BJ (cell line): ENCODE measurements around the gene GOLGA3. TPM values are rescaled to one million over a fixed set of nuclear protein-coding genes. Genes with fewer than 3 reads are reported as not detected.

Experiments used
- CTCF ChIA-PET: fragments of 350-600 bp; formaldehyde crosslinking; extraction: SDS; loops from one replicate; lab custom pipeline; 2021; ENCODE audit warnings: antibody characterized with exemption, inconsistent platforms; lab: Yijun Ruan, JAX
- POLR2A ChIA-PET: fragments of 300-600 bp; sonication (Branson Sonifier 250); formaldehyde crosslinking; extraction: SDS; loops from one replicate; lab custom pipeline; 2021; ENCODE audit warnings: antibody characterized with exemption; lab: Charles Lee
- DNase-seq: peaks from one replicate; pipeline ENCODE4 v3.0.0-alpha.2; 2011; ENCODE audit warnings: low read depth
- H3K27me3 ChIP-seq: 2 replicates; pipeline ENCODE4 v1.6.0; 2011; ENCODE audit warnings: low read length; ENCODE audit not compliant: control insufficient read depth, insufficient read depth
- H3K36me3 ChIP-seq: 2 replicates; pipeline ENCODE4 v1.5.1; 2011; ENCODE audit warnings: low read length; ENCODE audit not compliant: control insufficient read depth, insufficient read depth
- H3K4me3 ChIP-seq: 2 replicates; pipeline ENCODE4 v1.5.1; 2011; ENCODE audit warnings: low read depth, mild to moderate bottlenecking, control low read depth, low read length
- polyA plus RNA-seq: library from polyadenylated mRNA; depleted of rRNA; stranded (reverse); fragments of >200 nt; gene quantifications from 2 replicates; pipeline ENCODE4 v1.2.3, GENCODE V29; 2011
- TF ChIP-seq, protein P1 (sequence below): IDR thresholded peaks from 2 replicates; pipeline ENCODE4 v1.5.1; 2011; ENCODE audit warnings: low read depth, mild to moderate bottlenecking, control low read depth, inconsistent platforms, low read length, moderate library complexity; ENCODE audit not compliant: insufficient read depth

Gene GOLGA3
- polyA plus RNA-seq, 1 experiment, result 26.0 TPM

DNA sequence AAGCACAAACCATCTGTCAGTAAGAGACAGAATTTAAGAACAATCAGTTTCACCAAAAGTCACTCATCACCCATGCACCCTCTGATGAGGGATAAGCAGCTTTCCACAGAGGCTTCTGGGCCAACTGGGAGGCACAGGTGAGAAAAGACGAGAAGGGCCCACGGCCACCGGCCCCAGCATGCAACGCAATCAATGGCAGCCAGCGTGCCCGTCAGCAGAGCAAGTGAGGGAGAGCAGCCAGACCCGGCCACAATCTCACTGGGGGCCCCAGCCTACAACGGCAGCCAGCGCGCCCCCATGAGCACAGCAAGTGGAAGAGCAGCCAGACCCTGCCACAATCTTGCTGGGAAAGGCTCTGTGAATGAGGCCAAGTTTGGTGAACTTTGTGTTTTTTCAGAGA is 80.3 kb downstream of the GOLGA3 start:
- TF ChIP-seq, protein P1, sequence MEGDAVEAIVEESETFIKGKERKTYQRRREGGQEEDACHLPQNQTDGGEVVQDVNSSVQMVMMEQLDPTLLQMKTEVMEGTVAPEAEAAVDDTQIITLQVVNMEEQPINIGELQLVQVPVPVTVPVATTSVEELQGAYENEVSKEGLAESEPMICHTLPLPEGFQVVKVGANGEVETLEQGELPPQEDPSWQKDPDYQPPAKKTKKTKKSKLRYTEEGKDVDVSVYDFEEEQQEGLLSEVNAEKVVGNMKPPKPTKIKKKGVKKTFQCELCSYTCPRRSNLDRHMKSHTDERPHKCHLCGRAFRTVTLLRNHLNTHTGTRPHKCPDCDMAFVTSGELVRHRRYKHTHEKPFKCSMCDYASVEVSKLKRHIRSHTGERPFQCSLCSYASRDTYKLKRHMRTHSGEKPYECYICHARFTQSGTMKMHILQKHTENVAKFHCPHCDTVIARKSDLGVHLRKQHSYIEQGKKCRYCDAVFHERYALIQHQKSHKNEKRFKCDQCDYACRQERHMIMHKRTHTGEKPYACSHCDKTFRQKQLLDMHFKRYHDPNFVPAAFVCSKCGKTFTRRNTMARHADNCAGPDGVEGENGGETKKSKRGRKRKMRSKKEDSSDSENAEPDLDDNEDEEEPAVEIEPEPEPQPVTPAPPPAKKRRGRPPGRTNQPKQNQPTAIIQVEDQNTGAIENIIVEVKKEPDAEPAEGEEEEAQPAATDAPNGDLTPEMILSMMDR, result no peak
- peaks cover 50% of the 10 kb centered on the region for H3K36me3 ChIP-seq
- DNase-seq, result no peak
- CTCF ChIA-PET, result interaction anchor here (1.1 kb wide), 1 partner anchor 8 kb away, joined by 3 read pairs; no protein-coding TSS in a partner anchor
- H3K4me3 ChIP-seq, result no peak overlapping the region
- H3K27me3 ChIP-seq, result no peaks in the 10 kb centered on the region
- POLR2A ChIA-PET, result no interaction called here

DNA sequence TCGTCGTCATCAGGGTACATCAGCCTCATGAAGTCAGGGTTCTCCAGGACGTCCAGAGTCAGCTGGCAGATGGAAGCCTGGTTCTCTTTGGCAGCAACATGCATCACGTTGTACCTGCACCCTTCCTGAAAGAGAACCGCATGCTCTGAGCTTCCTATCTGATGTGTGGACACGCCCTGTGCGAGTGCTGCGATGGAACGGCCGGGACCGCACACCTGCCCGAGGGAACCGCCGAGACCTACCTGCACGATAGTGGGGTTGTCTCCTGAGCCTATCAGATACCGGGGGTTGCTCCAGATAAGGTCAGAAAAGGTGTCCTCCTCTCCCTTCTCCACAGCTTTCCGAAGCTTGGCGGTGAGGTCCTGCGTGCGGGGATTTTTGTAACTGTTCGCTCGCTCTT is 80.8 kb downstream of the GOLGA3 start:
- Histone ChIP-seq H3K27me3 (no peaks in the 10 kb centered on the region), H3K36me3 (peaks cover 50% of the 10 kb centered on the region), H3K4me3 (no peak overlapping the region)
- CTCF ChIA-PET, result no interaction called here
- POLR2A ChIA-PET, result no interaction called here
- no peak for DNase-seq
- TF ChIP-seq, protein P1, result no peak

- DNase-seq, result no peak
- peaks cover 54% of the 10 kb centered on the region for H3K36me3 ChIP-seq
- TF ChIP-seq, protein P1, result no peak
- ChIA-PET POLR2A (no interaction called here), CTCF (no interaction called here)
- no peak overlapping the region for H3K4me3 ChIP-seq
- H3K27me3 ChIP-seq, result no peaks in the 10 kb centered on the region
These were observed 81.3 kb downstream of the GOLGA3 start for GRCh38 chr12:132747395-132747794.

GRCh38 chr12:132746613-132747012 is 82.1 kb downstream of the GOLGA3 start:
- no peak for DNase-seq
- CTCF ChIA-PET, result no interaction called here
- peaks cover 54% of the 10 kb centered on the region for H3K36me3 ChIP-seq
- no peaks in the 10 kb centered on the region for H3K27me3 ChIP-seq
- TF ChIP-seq, protein P1, result no peak
- POLR2A ChIA-PET, result no interaction called here
- no peak overlapping the region for H3K4me3 ChIP-seq

GRCh38 chr12:132743831-132744230 is 84.8 kb downstream of the GOLGA3 start:
- Histone ChIP-seq H3K27me3 (no peaks in the 10 kb centered on the region), H3K36me3 (peaks cover 55% of the 10 kb centered on the region), H3K4me3 (no peak overlapping the region)
- ChIA-PET CTCF (interaction anchor here (1.0 to 1.7 kb wide), 2 partner anchors 10 to 129 kb away, joined by 3 to 6 read pairs; no protein-coding TSS in a partner anchor), POLR2A (no interaction called here)
- TF ChIP-seq, protein P1, result no peak
- no peak for DNase-seq
